SK-N-MC (cell line): Measurements from ENCODE around the gene PRR23E.

Source experiments
- EZH2 ChIP-seq: fragments of 200-600 bp; sonication (generic); IDR thresholded peaks from one replicate; pipeline ENCODE4 v1.6.1; 2017; ENCODE audit warnings: antibody characterized with exemption
- POLR2AphosphoS5 ChIP-seq: IDR thresholded peaks from 2 replicates; pipeline ENCODE4 v1.6.1; 2012; ENCODE audit warnings: mild to moderate bottlenecking, low read depth, low read length, borderline replicate concordance

- TF ChIP-seq EZH2 (no peak), POLR2AphosphoS5 (no peak)
Observed at GRCh38 chr3:127172781-127173515, 20.0 kb upstream of the PRR23E start.
